ENCODE data around the gene TOM1L2.

The TOM1L2 gene

GRCh38 chr17:17827826-17828621 is 144.2 kb downstream of the TOM1L2 start:
- DNase-seq = no peak

DNA sequence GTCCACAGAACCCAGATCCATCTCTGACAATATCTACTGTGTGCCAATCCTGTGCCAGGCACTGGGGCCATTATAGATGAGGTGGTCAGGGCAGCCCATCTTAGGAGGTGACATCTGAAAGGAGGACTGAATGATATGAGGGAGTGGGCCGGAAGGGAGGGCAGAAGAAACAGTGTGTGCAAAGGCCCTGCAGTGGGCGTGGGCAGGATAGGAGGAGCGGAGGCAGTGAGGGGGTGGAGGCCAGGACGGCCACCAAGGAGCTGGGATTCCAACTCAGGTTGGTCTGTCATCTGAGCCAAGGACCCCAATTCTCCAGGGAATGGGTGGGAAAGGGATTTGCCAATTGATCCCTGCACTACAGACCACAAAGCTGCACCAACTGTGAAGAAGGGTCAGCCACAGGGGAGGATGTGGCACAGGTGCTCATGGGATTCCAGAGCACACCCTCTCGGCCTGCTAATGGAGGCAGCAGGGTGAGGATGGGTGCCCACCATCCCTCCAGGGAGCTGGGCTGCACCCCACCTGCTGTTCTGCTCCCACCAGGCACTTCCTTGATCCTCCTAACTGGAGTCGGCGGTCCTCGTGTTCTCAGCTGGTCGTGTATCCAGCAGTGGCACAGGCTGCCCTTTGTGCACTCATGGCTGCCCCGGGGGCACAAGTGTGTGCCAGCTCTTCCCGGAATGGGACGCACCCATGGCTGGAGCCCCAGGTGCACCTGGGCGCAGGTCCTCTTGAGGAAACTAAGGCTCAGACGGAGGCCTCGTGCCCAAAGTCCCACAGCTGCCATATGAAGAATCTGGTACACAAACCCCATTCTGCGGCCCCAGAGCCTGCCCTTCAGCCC is 145.0 kb downstream of the TOM1L2 start:
- no peak for DNase-seq

DNA sequence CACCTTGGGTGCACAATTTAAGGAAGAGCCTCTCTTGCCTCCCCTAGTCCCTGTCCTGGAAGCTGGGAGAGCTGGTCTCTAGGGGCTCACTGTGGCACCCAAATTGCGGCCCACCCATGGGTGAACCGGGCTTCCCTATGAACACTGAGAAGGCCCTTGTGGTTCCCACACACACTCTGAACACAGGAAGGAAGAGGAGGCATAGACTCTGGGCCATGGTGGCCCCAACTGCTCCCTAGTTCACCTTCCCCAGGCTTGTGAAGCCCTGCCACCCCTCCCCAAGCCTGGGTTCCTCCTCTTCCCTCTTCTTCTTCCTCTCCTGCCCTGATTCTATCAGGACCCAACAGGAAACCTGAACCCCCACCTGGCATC is 145.9 kb downstream of the TOM1L2 start:
- no peak for DNase-seq

DNA sequence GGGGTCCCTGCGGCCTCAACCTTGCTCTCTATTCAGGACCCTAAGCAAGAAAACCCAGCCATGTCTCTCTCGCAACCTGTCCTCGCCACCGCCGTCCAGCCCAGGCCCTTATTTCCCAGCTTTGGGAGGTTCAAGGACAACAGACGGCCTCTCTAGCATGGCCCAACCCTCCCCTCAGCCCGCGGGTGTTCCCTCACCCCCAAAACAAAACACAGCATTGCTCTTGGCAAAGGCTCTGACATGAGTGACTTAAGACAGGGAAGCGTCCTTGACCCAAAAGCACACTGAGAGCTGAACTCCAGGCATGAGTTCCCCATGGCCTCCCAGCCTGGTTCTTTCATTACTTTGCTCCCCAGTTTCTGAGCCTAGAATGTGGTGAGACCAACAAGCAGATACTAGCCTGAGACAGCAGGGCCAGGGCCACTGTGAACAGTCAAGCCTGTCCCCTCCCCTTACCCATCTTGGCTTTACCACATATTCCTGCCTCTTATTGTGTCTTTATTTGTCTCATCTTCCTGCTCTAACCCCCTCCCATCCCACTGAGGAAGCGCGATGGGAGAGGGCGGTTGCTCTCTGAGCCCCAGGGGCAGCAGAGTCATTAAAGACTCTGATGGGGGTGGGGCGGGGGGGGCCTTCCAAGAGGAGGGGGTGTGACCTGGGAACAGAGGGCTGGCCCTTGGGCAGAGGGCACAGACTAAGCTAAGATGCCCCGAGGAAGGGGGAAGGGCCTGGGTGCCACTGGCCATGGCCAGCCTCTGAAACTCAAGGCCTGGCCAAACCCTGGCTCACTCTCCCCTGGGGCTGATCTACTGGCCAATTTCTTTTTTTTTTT is 147.2 kb downstream of the TOM1L2 start:
- DNase-seq = no peak

DNA sequence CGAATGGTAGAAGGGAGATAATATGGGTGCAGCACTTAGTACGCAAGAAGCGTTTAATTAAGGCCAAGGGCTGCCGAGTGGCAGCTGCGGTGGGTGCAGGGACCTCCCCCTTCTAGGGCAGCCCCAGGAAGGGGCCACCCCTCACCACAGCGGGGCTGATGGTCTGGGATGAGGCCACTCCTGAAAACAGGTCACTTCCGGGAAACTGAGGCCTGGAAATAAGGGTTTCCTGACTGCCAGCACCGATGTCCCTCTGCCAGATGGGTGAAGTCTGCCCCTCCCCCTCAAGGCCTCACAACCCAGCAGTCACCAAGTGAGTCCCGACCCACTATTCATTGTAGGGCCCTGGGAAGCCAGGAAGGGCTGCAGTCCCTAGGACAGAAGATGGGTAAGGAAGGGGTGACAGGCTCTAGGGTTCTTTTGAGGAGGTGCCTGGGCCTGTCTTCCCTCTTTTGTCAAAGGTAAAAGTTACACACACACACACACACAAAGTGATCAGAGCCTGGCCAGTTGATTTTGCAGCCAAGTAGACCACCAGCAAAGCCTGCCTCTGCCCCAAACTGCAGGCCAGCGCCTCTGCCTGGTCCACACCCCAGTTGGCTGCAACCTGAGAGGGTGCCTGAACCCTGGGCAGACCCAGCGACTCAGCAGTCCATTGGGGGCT is 147.9 kb downstream of the TOM1L2 start:
- no peak for DNase-seq

DNA sequence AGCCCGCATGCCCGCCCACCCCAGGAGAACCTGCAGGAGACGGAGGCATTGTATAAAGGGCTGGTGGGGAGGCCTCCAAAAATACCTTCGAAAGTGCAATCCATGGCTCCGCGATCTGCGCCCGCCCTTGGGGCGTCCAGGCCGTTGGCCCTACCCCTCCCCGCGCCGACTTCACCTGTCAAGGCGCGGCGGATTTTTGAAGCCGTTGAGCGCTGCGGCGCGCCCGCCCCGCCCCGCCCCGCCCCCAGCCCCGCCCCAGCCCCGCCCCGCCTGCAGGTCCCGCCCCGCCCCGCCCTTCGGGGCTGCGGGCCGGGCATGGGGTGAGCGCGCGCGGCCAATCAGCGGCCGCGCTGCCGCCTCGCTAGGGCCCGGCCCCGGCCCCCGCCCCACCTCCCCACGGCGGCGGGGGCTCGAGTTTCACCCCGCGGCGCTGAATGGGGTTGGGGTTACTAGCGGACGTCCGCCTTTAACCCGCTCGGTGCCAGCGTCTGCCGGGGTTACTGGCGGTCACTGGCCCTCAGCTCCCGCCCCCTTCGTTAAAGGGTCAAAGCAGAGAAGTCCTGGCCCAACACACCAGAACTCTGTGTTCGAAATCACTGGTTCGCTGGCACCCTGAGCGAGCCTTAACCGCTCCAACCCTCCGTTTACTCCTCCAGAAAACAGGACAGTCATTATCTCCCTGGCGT is 148.6 kb downstream of the TOM1L2 start:
- no peak for DNase-seq

- no peak for DNase-seq
Observed at GRCh38 chr17:17822616-17823015, 149.6 kb downstream of the TOM1L2 start.

DNA sequence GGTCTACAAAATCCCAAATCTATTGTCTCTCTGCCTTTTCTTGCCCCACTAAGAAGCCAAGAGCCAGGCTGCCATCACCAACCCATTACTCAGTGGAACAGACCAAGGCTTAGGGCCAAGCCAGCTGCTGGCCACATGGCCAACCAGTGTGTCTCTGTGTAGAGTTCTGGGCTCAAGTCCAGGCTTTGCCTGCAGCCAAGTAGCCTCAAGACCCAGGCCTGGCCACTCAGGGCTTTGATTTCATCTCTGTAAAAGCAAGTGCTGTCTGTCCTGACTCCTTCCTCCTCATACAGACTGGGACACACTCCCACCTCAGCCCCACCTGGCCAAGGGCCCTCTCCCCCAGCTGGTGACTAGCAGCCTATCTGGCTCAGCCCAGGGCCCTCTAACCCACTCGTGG is 150.0 kb downstream of the TOM1L2 start:
- no peak for DNase-seq

DNA sequence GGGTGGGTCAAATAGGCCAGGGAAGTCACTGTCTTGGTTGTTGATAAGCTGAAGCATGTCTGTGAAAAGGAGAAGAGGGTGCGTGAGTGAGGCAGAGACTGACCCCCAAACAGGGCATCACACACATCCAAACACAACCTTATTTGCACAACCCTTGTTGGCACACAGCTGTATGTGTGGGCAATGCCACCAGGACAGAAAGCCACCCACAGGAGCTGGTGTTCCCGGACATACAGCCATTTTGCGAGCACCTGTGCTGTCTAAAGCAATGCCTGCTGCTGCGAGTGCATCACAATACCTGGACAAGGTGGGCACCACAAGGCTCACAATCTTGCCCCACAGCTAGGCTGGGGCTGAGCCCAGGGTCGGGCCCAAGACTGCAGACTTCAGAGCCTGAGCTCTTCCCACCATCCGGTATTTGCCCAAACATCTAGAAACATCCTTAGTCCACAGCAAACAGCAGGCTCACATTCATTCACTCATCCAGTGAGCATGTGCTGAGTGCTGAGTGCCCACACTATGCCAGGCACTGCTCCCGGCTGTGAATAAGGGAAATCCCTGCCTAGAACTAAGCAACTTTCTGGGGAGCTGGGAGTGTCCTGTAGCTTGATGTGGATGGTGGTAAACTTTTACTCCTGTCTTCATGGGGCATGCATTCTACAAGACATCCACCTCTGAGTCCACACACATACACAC is 151.6 kb downstream of the TOM1L2 start:
- DNase-seq = no peak

DNA sequence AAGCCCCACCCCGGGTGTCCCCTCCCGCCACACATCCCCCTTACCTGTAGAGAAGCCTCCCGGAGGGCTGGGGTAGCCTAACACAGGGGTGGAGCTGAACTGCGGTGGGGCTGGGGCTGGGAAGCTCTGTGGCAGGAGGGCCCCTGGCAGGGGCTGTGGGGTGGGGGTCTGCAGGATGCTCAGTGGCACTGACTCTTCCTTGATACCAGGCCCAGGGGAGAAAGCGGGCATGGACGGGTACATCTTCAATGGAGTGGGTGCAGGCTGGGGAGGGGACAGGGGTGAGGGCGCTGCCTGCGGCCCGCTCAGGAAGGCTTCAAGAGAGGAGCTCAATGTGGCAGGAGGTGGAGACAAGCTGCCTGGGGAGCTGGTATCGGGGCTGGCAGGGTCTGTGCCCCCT is 152.2 kb downstream of the TOM1L2 start:
- no peak for DNase-seq

- peak; percentile 51 for DNase-seq
Observed at GRCh38 chr17:17819561-17819995, 152.6 kb downstream of the TOM1L2 start.

GRCh38 chr17:17819111-17819510 is 153.1 kb downstream of the TOM1L2 start:
- DNase-seq = no peak

- DNase-seq = no peak
Observed at GRCh38 chr17:17818088-17818526, 154.1 kb downstream of the TOM1L2 start.

- no peak for DNase-seq
Observed at GRCh38 chr17:17817552-17817947, 154.7 kb downstream of the TOM1L2 start.

DNA sequence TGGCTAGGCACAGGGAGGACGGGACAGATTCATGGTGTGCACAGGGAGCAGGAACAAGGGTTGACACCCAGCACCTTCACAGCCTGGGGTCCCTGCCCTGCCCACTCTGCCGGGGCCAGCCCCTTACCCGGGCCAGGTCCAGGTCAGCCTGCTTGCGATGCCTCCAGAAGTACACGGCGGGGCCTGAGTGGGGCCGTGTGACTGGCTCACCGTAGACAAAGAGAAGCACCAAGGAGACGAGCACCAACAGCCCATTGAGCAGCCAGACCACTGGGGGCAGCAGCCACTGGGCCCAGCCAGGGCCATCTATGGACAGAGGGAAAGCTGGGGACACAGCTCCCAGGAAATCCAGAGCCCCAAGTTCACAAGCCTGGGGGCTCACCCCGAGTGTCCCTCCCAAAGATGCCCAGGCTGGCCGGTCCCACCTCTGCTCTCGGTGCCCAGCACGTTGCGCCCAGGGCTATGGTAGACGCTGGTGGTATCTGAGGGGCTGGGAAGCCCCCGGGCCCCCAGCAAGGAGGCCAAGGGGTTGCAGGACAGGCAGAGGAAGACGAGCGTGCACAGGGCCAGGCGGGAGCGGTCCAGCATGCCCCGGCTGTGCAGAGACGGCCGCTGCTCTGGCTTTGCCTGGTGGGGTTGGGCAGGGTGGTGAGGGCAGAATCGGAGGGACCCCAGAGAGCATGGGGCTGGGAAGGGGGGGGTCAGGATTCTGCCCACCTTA is 155.2 kb downstream of the TOM1L2 start:
- DNase-seq = no peak

DNA sequence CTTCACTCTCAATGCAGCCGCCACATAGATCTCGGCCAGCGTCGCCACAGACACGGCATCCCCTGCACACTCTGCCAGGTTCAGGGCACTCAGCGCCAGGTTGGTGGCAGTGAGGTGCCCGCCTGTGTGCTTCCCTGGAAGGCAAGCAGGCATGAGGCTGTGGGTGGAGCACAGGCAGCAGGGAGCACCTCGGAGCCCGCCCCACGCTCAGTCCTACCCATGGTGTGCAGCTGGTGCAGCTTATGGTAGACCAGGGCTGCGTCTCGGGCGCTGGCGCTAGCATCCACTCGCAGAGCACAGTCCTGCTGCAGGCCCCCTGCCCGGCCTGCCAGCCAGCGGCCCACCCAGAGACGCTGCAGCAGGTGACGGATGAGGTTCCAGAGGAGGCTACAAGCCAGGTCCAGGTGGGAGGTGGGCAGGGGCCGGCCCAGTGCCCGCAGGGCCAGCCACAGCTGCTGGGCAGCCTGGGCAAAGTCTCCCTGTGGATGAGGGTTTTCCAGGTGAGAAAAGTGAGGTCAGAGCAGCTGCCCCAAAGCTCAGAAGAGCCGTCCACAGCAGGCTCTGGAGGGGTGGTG is 155.9 kb downstream of the TOM1L2 start:
- no peak for DNase-seq

- DNase-seq = no peak
Observed at GRCh38 chr17:17815436-17816200, 156.6 kb downstream of the TOM1L2 start.

- no peak for DNase-seq
Observed at GRCh38 chr17:17815062-17815406, 157.2 kb downstream of the TOM1L2 start.
